ENCODE results near the gene CASK.

DNA sequence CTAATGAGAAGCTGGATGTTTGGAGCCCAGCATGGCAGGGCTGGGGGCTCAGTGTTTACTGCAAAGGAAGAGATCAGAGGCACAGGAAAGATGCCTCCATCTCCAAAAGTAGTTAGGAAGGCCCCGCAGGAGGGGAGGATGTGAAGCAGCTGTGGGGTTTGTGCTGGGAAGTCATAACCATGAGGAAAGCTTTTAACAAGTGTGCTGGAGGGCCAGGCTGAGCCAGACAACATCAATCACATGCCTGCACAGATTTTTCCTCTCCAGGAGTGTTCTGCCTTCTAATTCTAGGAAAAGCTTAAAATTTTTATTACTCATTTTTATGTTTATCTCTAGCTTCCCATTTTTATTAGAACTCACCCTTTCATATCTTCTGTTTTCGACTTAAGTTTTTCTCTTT lies 134.0 kb downstream of the CASK start:
- TF ChIP-seq, protein P1, sequence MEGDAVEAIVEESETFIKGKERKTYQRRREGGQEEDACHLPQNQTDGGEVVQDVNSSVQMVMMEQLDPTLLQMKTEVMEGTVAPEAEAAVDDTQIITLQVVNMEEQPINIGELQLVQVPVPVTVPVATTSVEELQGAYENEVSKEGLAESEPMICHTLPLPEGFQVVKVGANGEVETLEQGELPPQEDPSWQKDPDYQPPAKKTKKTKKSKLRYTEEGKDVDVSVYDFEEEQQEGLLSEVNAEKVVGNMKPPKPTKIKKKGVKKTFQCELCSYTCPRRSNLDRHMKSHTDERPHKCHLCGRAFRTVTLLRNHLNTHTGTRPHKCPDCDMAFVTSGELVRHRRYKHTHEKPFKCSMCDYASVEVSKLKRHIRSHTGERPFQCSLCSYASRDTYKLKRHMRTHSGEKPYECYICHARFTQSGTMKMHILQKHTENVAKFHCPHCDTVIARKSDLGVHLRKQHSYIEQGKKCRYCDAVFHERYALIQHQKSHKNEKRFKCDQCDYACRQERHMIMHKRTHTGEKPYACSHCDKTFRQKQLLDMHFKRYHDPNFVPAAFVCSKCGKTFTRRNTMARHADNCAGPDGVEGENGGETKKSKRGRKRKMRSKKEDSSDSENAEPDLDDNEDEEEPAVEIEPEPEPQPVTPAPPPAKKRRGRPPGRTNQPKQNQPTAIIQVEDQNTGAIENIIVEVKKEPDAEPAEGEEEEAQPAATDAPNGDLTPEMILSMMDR (IDR thresholded peaks at IDR 0.05) = no peak
- TF ChIP-seq EP300 (IDR thresholded peaks at IDR 0.05) (no peak), POLR2A (IDR thresholded peaks at IDR 0.05; ENCODE audit: low read depth) (no peak)
